ENCODE data around the gene HCRTR1.

The HCRTR1 gene

DNA sequence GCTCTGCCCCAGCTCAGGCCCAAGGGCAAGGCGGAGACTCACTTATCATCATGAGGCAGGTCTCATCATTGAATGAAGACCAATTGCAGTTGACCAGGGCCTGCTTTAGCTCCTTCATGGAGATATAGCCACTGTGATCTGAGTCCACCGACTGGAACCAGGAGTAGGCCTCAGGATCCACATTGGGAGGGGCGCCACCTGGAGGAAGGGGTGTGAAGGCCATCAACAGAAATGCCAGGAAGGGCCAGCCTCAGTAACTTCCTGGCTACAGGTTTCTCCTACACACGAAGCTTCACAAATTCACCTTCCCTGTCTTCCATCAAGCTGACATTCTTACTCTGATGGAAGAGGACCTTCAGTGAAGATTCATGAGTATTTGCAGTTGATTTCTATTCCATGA, 15.6 kb downstream of the HCRTR1 start:
- H3K27ac ChIP-seq, result no peak overlapping the region
- TF ChIP-seq ZFX (IDR thresholded peaks at IDR 0.05; ENCODE audit: borderline replicate concordance), result no peak
- TF ChIP-seq CTCF (IDR thresholded peaks at IDR 0.05), result peak; percentile 84

GRCh38 chr1:31637915-31638673, 20.6 kb downstream of the HCRTR1 start:
- no peak overlapping the region for H3K27ac ChIP-seq
- TF ChIP-seq CTCF (IDR thresholded peaks at IDR 0.05), result no peak
- no peak for TF ChIP-seq ZFX (IDR thresholded peaks at IDR 0.05; ENCODE audit: borderline replicate concordance)

- no peak overlapping the region for H3K27ac ChIP-seq
Observed at GRCh38 chr1:31639543-31639942, 22.1 kb downstream of the HCRTR1 start.

DNA sequence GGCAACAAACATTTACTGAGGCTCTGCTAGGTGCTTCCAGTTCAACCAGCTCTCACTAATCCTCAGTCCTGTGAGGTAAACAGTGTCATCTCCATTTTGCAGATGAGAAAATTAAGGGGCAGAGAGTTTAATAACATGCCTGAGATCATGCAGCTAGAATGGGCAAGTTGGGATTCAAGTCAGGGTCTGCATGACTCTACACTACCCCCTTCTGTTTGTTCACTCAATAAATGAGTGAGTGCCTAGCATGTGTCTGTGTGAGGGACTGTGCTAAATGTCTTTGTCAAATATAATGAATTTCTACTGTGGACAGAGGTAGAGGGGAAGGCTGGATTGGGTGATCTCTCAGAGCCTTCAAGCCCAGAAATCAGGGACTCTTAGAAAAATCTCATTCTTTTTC, 22.7 kb downstream of the HCRTR1 start:
- no peak overlapping the region for H3K27ac ChIP-seq
- TF ChIP-seq CTCF (IDR thresholded peaks at IDR 0.05), result no peak
- TF ChIP-seq ZFX (IDR thresholded peaks at IDR 0.05; ENCODE audit: borderline replicate concordance), result no peak

More at GRCh38 chr1:31639543-31639942, 22.1 kb downstream of the HCRTR1 start:
- TF ChIP-seq ZFX (IDR thresholded peaks at IDR 0.05; ENCODE audit: borderline replicate concordance) (no peak), CTCF (IDR thresholded peaks at IDR 0.05) (no peak)

DNA sequence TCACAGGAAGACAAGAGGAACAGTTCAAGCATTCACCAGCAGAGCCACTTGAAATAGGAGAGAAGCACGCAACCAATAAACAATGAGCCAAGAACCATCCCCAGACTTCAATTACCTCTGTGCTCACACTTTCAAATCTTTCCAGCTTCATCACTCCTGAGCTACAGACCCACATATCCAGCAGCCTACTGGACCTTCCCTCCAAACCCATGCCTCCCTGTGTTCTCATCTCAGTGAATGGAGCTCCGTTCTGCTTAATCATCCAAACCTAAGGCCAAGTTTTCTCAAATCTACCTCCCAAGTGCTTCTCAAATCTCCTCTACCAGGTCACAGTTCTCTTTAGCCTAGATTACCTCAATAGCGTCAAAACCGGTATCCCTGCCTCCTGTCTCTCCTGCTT, 23.5 kb downstream of the HCRTR1 start:
- TF ChIP-seq CTCF (IDR thresholded peaks at IDR 0.05) (no peak), ZFX (IDR thresholded peaks at IDR 0.05; ENCODE audit: borderline replicate concordance) (no peak)
- no peak overlapping the region for H3K27ac ChIP-seq

DNA sequence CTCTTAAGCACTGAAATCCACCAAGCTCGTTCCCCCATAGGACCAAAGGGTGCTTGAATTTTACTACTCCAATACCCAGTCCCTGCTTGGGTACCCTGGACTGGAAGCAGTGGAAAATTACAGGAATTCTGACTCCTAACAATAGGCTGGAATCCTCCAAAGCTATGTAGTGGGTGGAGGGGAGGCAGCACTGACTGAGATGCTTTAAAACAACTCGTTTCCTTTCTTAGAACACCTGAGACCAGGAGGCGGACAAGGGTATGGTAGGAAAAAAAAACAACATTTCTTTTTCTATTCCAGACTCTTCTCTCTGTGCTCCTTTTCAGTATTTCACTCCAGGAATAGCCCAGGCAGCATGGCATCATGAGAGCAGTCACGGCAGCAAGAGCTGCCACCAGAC, 24.9 kb downstream of the HCRTR1 start:
- no peak for TF ChIP-seq CTCF (IDR thresholded peaks at IDR 0.05)
- no peak for TF ChIP-seq ZFX (IDR thresholded peaks at IDR 0.05; ENCODE audit: borderline replicate concordance)
- H3K27ac ChIP-seq, result no peak overlapping the region

GRCh38 chr1:31642897-31643296, 25.4 kb downstream of the HCRTR1 start:
- TF ChIP-seq CTCF (IDR thresholded peaks at IDR 0.05) (no peak), ZFX (IDR thresholded peaks at IDR 0.05; ENCODE audit: borderline replicate concordance) (no peak)
- H3K27ac ChIP-seq, result no peak overlapping the region
